RWPE1 (cell line): ENCODE measurements around the gene CD2.

Experiments used
- CTCF ChIA-PET: fragments of 350-600 bp; sonication (Branson Sonifier 250); formaldehyde crosslinking; extraction: SDS; loops from one replicate; lab custom pipeline; 2021; lab: Yijun Ruan, JAX
- POLR2A ChIA-PET: fragments of 400-600 bp; formaldehyde crosslinking; extraction: SDS; loops from one replicate; lab custom pipeline; 2020; ENCODE audit warnings: antibody characterized with exemption; ENCODE audit not compliant: low non-redundant PET; lab: Yijun Ruan, JAX
- DNase-seq: peaks from one replicate; pipeline ENCODE4 v3.0.0; 2012; ENCODE audit warnings: low spot score
- H3K27ac ChIP-seq: fragments of 450-650 bp; 2 replicates; pipeline ENCODE4 v1.5.1; 2017
- TF ChIP-seq, protein P1 (sequence below): fragments of 450-650 bp; conservative IDR thresholded peaks from 2 replicates; pipeline ENCODE4 v1.5.1; 2017; ENCODE audit warnings: low read depth, mild to moderate bottlenecking

Gene CD2

GRCh38 chr1:116764906-116765862, 11.0 kb downstream of the CD2 start:
- no peak for DNase-seq
- ChIA-PET CTCF (interaction anchor here (0.9 kb wide), 1 partner anchor 44 kb away, joined by 5 read pairs; no protein-coding TSS in a partner anchor), POLR2A (no interaction called here)
- TF ChIP-seq, protein P1, sequence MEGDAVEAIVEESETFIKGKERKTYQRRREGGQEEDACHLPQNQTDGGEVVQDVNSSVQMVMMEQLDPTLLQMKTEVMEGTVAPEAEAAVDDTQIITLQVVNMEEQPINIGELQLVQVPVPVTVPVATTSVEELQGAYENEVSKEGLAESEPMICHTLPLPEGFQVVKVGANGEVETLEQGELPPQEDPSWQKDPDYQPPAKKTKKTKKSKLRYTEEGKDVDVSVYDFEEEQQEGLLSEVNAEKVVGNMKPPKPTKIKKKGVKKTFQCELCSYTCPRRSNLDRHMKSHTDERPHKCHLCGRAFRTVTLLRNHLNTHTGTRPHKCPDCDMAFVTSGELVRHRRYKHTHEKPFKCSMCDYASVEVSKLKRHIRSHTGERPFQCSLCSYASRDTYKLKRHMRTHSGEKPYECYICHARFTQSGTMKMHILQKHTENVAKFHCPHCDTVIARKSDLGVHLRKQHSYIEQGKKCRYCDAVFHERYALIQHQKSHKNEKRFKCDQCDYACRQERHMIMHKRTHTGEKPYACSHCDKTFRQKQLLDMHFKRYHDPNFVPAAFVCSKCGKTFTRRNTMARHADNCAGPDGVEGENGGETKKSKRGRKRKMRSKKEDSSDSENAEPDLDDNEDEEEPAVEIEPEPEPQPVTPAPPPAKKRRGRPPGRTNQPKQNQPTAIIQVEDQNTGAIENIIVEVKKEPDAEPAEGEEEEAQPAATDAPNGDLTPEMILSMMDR = no peak
- H3K27ac ChIP-seq = no peak overlapping the region

DNA sequence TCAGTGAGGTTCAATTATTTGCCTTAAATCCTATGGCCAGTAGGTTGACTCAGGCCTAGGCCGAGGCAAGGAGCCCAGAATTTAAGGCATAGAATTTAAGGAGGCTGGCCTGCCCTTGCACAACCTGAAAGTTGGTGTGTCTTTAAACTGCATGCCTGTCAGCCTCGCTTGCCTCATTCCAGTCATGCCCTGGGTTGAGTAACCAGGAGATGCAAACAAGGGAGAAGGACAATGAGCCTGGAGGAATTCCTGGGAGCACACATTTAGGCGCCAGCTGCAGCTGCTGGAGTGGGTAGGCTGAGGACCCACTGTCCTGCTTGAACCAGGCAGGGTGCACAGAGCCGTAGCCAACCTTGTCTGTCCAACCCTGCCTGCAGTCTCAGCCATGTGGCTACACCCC, 11.7 kb downstream of the CD2 start:
- H3K27ac ChIP-seq = no peak overlapping the region
- POLR2A ChIA-PET = no interaction called here
- no peak for DNase-seq
- TF ChIP-seq, protein P1 = no peak
- CTCF ChIA-PET = interaction anchor here (0.6 to 0.7 kb wide), 2 partner anchors 11 to 51 kb away, joined by 3 to 7 read pairs; no protein-coding TSS in a partner anchor

DNA sequence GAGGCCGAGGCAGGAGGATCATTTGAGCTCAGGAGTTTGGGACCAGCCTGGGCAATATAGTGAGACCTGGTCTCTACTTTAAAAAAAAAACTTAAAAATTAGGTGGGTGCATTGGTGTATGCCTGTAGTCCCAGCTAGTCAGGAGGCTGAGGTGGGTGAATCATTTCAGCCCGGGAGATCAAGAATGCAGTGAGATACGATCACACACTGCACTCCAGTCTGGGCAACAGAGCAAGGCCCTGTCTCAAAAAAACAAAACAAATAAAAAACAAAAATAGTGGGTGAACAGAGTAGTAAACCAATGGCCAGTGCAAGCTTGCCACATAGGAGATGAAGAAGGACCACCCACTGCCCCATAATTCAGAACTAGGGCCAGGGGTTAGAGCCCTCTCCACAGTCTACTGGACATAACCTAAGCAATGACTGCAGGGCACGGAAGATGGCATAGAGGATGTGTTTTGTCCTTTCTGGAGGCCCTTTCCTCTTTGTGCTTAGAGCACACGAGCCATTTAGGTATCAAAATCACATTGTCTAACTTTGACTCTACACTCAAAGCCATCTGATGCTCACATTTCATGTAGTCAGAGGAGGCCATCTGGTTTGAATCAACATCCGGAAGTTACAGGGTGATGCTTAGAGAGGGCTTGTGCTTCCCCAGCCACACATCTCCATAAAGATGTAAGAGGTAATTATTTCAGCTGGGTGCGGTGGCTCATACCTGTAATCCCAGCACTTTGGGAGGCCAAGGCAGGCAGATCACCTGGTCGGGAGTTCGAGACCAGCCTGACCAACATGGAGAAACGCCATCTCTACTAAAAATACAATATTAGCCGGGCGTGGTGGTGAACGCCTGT, 12.6 kb downstream of the CD2 start:
- no peak for DNase-seq
- TF ChIP-seq, protein P1 = no peak
- CTCF ChIA-PET = interaction anchor here (0.6 to 0.7 kb wide), 2 partner anchors 10 to 50 kb away, joined by 3 to 7 read pairs; no protein-coding TSS in a partner anchor
- no peak overlapping the region for H3K27ac ChIP-seq
- POLR2A ChIA-PET = interaction anchor here (0.6 kb wide), 1 partner anchor 834 kb away, joined by 3 read pairs; no protein-coding TSS in a partner anchor

GRCh38 chr1:116767782-116768382, 13.7 kb downstream of the CD2 start:
- no peak overlapping the region for H3K27ac ChIP-seq
- ChIA-PET CTCF (no interaction called here), POLR2A (interaction anchor here (0.6 to 0.7 kb wide), 2 partner anchors 71 to 835 kb away, joined by 3 to 6 read pairs; no protein-coding TSS in a partner anchor)
- TF ChIP-seq, protein P1 = no peak
- no peak for DNase-seq

DNA sequence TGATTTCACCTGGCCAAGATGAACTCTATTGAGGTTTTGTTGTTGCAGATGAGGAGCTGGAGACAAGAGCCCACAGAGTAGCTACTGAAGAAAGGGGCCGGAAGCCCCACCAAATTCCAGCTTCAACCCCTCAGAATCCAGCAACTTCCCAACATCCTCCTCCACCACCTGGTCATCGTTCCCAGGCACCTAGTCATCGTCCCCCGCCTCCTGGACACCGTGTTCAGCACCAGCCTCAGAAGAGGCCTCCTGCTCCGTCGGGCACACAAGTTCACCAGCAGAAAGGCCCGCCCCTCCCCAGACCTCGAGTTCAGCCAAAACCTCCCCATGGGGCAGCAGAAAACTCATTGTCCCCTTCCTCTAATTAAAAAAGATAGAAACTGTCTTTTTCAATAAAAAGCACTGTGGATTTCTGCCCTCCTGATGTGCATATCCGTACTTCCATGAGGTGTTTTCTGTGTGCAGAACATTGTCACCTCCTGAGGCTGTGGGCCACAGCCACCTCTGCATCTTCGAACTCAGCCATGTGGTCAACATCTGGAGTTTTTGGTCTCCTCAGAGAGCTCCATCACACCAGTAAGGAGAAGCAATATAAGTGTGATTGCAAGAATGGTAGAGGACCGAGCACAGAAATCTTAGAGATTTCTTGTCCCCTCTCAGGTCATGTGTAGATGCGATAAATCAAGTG, 14.3 kb downstream of the CD2 start:
- ChIA-PET POLR2A (no interaction called here), CTCF (no interaction called here)
- TF ChIP-seq, protein P1 = no peak
- DNase-seq = no peak
- H3K27ac ChIP-seq = no peak overlapping the region
